HG03571 (cell line): ENCODE results near the gene NOC2L.
A peak's percentile ranks its signal among the peaks of the same experiment; 100 is the strongest.

Experiments used
- ATAC-seq: cut with Tn5 transposase; IDR thresholded peaks from one replicate; pipeline ENCODE4 v1.9.1; 2021; ENCODE audit not compliant: unreplicated experiment

Gene NOC2L

GRCh38 chr1:958823-959730, at the start of gene NOC2L:
NOC2L (minus strand) TSS chr1:959256; CDS start chr1:959240, 16 bp downstream.
- ATAC-seq: peak; percentile 53

- ATAC-seq: no peak
Observed at GRCh38 chr1:1006305-1007159, 47.5 kb upstream of the NOC2L start.

- ATAC-seq: no peak
Observed at GRCh38 chr1:1005774-1006304, 46.8 kb upstream of the NOC2L start.

GRCh38 chr1:1004780-1005697, 46.0 kb upstream of the NOC2L start:
- no peak for ATAC-seq

GRCh38 chr1:1004420-1004779, 45.3 kb upstream of the NOC2L start:
- no peak for ATAC-seq

GRCh38 chr1:1003618-1004419, 44.8 kb upstream of the NOC2L start:
- ATAC-seq: no peak

GRCh38 chr1:1001057-1001783, 42.2 kb upstream of the NOC2L start:
- no peak for ATAC-seq

- ATAC-seq: no peak
Observed at GRCh38 chr1:1000357-1001056, 41.5 kb upstream of the NOC2L start.

GRCh38 chr1:999725-1000356, 40.8 kb upstream of the NOC2L start, which contains the start of gene HES4:
HES4 (minus strand) TSS chr1:1000097; CDS start chr1:999973, 124 bp downstream.
- no peak for ATAC-seq

- ATAC-seq: no peak
Observed at GRCh38 chr1:998995-999724, 40.1 kb upstream of the NOC2L start.

- ATAC-seq: no peak
Observed at GRCh38 chr1:998745-998994, 39.6 kb upstream of the NOC2L start.

- no peak for ATAC-seq
Observed at GRCh38 chr1:997993-998744, 39.1 kb upstream of the NOC2L start.

- no peak for ATAC-seq
Observed at GRCh38 chr1:997713-997992, 38.6 kb upstream of the NOC2L start.

- ATAC-seq: no peak
Observed at GRCh38 chr1:996851-997712, 38.0 kb upstream of the NOC2L start.

GRCh38 chr1:995665-996633, 36.9 kb upstream of the NOC2L start:
- ATAC-seq: no peak
